H1 (cell line): ENCODE data around the gene ZBTB16. TPM values are rescaled to one million over a fixed set of nuclear protein-coding genes. Genes with fewer than 3 reads are reported as not detected.

ENCODE experiments used
- CTCF ChIA-PET: fragments of 300-600 bp; sonication (Branson Sonifier 250); formaldehyde crosslinking; loops from one replicate; lab custom pipeline; 2021; ENCODE audit not compliant: partially characterized antibody; lab: Charles Lee
- POLR2A ChIA-PET: fragments of 300-600 bp; sonication (Branson Sonifier 250); formaldehyde crosslinking; loops from one replicate; lab custom pipeline; 2021; ENCODE audit warnings: inconsistent platforms; ENCODE audit not compliant: partially characterized antibody; lab: Charles Lee
- DNase-seq, 2 experiments: peaks; one replicate each; pipeline versions ENCODE4 v3.0.0 to v3.0.0-alpha.2; 2010 to 2022; ENCODE audit warnings: low spot score in 2 of 2, low read depth in 1 of 2, mixed read lengths in 1 of 2
- FAIRE-seq: peaks from 2 replicates; lab custom pipeline; 2011; peaks lifted over from hg19 to GRCh38; lab: Jason Lieb, UNC
- H2AFZ ChIP-seq: 2 replicates; pipeline ENCODE4 v1.8.1; 2012; ENCODE audit warnings: low read length, inconsistent platforms
- H2AK5ac ChIP-seq: 2 replicates; pipeline ENCODE4 v1.6.1; 2013; ENCODE audit warnings: low read depth, low read length
- H2BK120ac ChIP-seq: replicated peaks from 2 replicates; pipeline ENCODE3; 2013; ENCODE audit warnings: low read depth, low read length, inconsistent platforms
- H2BK12ac ChIP-seq: 2 replicates; pipeline ENCODE4 v1.6.1; 2013; ENCODE audit warnings: low read depth, low read length
- H2BK15ac ChIP-seq: 2 replicates; pipeline ENCODE4 v1.6.1; 2013; ENCODE audit warnings: low read length
- H2BK20ac ChIP-seq: 2 replicates; pipeline ENCODE4 v1.6.1; 2013; ENCODE audit warnings: low read length
- H2BK5ac ChIP-seq: 2 replicates; pipeline ENCODE4 v1.6.1; 2013; ENCODE audit warnings: low read depth, low read length
- H3K14ac ChIP-seq: 2 replicates; pipeline ENCODE4 v1.6.1; 2013; ENCODE audit warnings: inconsistent platforms; ENCODE audit not compliant: insufficient read length
- H3K18ac ChIP-seq: 2 replicates; pipeline ENCODE4 v1.6.1; 2013; ENCODE audit warnings: low read length; ENCODE audit errors: extremely low read depth
- H3K23ac ChIP-seq: 2 replicates; pipeline ENCODE4 v1.6.1; 2013; ENCODE audit warnings: inconsistent platforms; ENCODE audit not compliant: insufficient read length
- H3K23me2 ChIP-seq: 2 replicates; pipeline ENCODE4 v1.6.1; 2013; ENCODE audit warnings: low read depth, low read length
- H3K27ac ChIP-seq: 2 replicates; pipeline ENCODE4 v1.6.1; 2011; ENCODE audit warnings: low read depth, low read length, inconsistent platforms
- H3K27me3 ChIP-seq, 4 experiments: replicated peaks in 1 of 4; 1 replicate in 1 of 4; 2 replicates in 3 of 4; pipeline versions ENCODE4 v1.6.1 to v1.8.1; 2011 to 2013; ENCODE audit warnings: low read length in 3 of 4, mild to moderate bottlenecking in 3 of 4, inconsistent platforms in 2 of 4, mixed read lengths in 2 of 4, moderate library complexity in 1 of 4; ENCODE audit not compliant: control insufficient read depth in 3 of 4, insufficient read depth in 3 of 4; ENCODE audit errors: extremely low read depth in 1 of 4
- H3K36me3 ChIP-seq, 4 experiments: 2 replicates each; pipeline versions ENCODE4 v1.6.1 to v1.8.1; 2011 to 2013; ENCODE audit warnings: mild to moderate bottlenecking in 4 of 4, low read length in 3 of 4, moderate library complexity in 2 of 4, control low read depth in 1 of 4, inconsistent platforms in 1 of 4; ENCODE audit not compliant: insufficient read depth in 4 of 4, control insufficient read depth in 2 of 4
- H3K4ac ChIP-seq: replicated peaks from 2 replicates; pipeline ENCODE3; 2013; ENCODE audit warnings: low read length, low read depth, mixed read lengths, inconsistent platforms; ENCODE audit not compliant: insufficient read length
- H3K4me1 ChIP-seq, 4 experiments: replicated peaks in 1 of 4; 1 replicate in 1 of 4; 2 replicates in 3 of 4; pipeline versions ENCODE4 v1.6.1 to v1.8.1; 2011 to 2013; ENCODE audit warnings: low read length in 3 of 4, inconsistent platforms in 2 of 4, mixed read lengths in 1 of 4; ENCODE audit not compliant: insufficient read depth in 4 of 4, control insufficient read depth in 3 of 4
- H3K4me2 ChIP-seq, 2 experiments: 2 replicates each; pipeline versions ENCODE4 v1.6.1 to v1.8.1; 2011 to 2013; ENCODE audit warnings: low read depth in 2 of 2, low read length in 2 of 2, control low read depth in 1 of 2, inconsistent platforms in 1 of 2, mild to moderate bottlenecking in 1 of 2; ENCODE audit not compliant: insufficient read depth in 1 of 2
- H3K4me3 ChIP-seq, 4 experiments: fragments of 200-600, 300-600 bp in 1 of 4; sonication (generic), shearing (Covaris generic), sonication (Bioruptor Twin) in 1 of 4; 2 replicates each; pipeline versions ENCODE4 v1.5.1 to v1.8.1; 2011 to 2016; ENCODE audit warnings: low read length in 4 of 4, low read depth in 3 of 4, control low read depth in 2 of 4, inconsistent platforms in 2 of 4, mild to moderate bottlenecking in 2 of 4, mixed read lengths in 1 of 4, moderate library complexity in 1 of 4; ENCODE audit not compliant: insufficient read depth in 2 of 4; ENCODE audit errors: extremely low read depth in 1 of 4
- H3K56ac ChIP-seq: replicated peaks from 2 replicates; pipeline ENCODE3; 2013; ENCODE audit warnings: low read depth, mild to moderate bottlenecking, mixed read lengths, low read length, inconsistent platforms; ENCODE audit not compliant: insufficient read length
- H3K79me1 ChIP-seq: 2 replicates; pipeline ENCODE4 v1.6.1; 2013; ENCODE audit warnings: low read depth, low read length, control low read depth
- H3K79me2 ChIP-seq, 2 experiments: 2 replicates each; pipeline versions ENCODE4 v1.6.1 to v1.8.1; 2012 to 2013; ENCODE audit warnings: low read length in 2 of 2, mild to moderate bottlenecking in 2 of 2, inconsistent platforms in 1 of 2; ENCODE audit not compliant: insufficient read depth in 2 of 2, control insufficient read depth in 1 of 2
- H3K9ac ChIP-seq, 4 experiments: replicated peaks in 1 of 4; 1 replicate in 1 of 4; 2 replicates in 3 of 4; pipeline versions ENCODE4 v1.6.1 to v1.8.1; 2011 to 2013; ENCODE audit warnings: low read depth in 3 of 4, low read length in 3 of 4, control low read depth in 2 of 4, mild to moderate bottlenecking in 2 of 4, moderate library complexity in 2 of 4, inconsistent platforms in 1 of 4; ENCODE audit errors: extremely low read depth in 1 of 4
- H3K9me3 ChIP-seq, 2 experiments: 2 replicates each; pipeline versions ENCODE4 v1.6.1 to v1.8.1; 2012 to 2013; ENCODE audit warnings: mild to moderate bottlenecking in 2 of 2, moderate library complexity in 2 of 2, control low read depth in 1 of 2, inconsistent platforms in 1 of 2, low read depth in 1 of 2, low read length in 1 of 2, mixed read lengths in 1 of 2; ENCODE audit not compliant: insufficient read depth in 2 of 2
- H4K20me1 ChIP-seq, 2 experiments: replicated peaks in 1 of 2; 2 replicates each; pipeline versions ENCODE3 to v1.8.1; 2011 to 2013; ENCODE audit warnings: inconsistent platforms in 2 of 2, low read length in 2 of 2, mild to moderate bottlenecking in 1 of 2; ENCODE audit not compliant: insufficient read depth in 2 of 2, control insufficient read depth in 1 of 2
- H4K5ac ChIP-seq: 2 replicates; pipeline ENCODE4 v1.6.1; 2013; ENCODE audit warnings: low read length, low read depth, mixed read lengths, inconsistent platforms; ENCODE audit not compliant: insufficient read length
- H4K8ac ChIP-seq: 2 replicates; pipeline ENCODE4 v1.8.0; 2013; ENCODE audit warnings: mild to moderate bottlenecking, moderate library complexity, low read length, inconsistent platforms; ENCODE audit not compliant: insufficient read depth; ENCODE audit errors: extremely low read depth
- H4K91ac ChIP-seq: replicated peaks from 2 replicates; pipeline ENCODE3; 2013; ENCODE audit warnings: low read length, mixed read lengths, inconsistent platforms; ENCODE audit not compliant: insufficient read length
- CTCF ChIP-seq, 3 experiments: IDR thresholded peaks; 1 replicate in 2 of 3; 2 replicates in 1 of 3; pipeline versions ENCODE4 v1.5.1 to v1.6.1; 2011; ENCODE audit warnings: low read length in 3 of 3, mild to moderate bottlenecking in 3 of 3, inconsistent platforms in 2 of 3, low read depth in 1 of 3, moderate library complexity in 1 of 3; ENCODE audit not compliant: insufficient read depth in 1 of 3; ENCODE audit errors: control extremely low read depth in 1 of 3
- EZH2 ChIP-seq: fragments of 200-600 bp; sonication (generic); IDR thresholded peaks from 2 replicates; pipeline ENCODE4 v1.7.1; 2012; ENCODE audit warnings: low read depth, mild to moderate bottlenecking, moderate library complexity, low read length, inconsistent platforms; ENCODE audit not compliant: severe bottlenecking
- HDAC6 ChIP-seq: IDR thresholded peaks from one replicate; pipeline ENCODE4 v1.7.1; 2012; ENCODE audit warnings: low read depth, mild to moderate bottlenecking, inconsistent platforms, low read length, moderate library complexity
- JUN ChIP-seq: IDR thresholded peaks from 2 replicates; pipeline ENCODE4 v1.6.1; 2011; ENCODE audit warnings: low read depth, mild to moderate bottlenecking, improper control_type of control experiment, low read length
- JUND ChIP-seq: IDR thresholded peaks from 2 replicates; pipeline ENCODE4 v1.6.1; 2011; ENCODE audit warnings: mild to moderate bottlenecking, improper control_type of control experiment, low read length
- KDM1A ChIP-seq: fragments of 200-600, 300-600 bp; sonication (generic); IDR thresholded peaks from 2 replicates; pipeline ENCODE4 v1.7.1; 2016; ENCODE audit warnings: mild to moderate bottlenecking, low read length, borderline replicate concordance
- KDM5A ChIP-seq: fragments of 200-600 bp; IDR thresholded peaks from 2 replicates; pipeline ENCODE4 v1.7.1; 2012; ENCODE audit warnings: mild to moderate bottlenecking, low read length, inconsistent platforms, mixed read lengths
- NRF1 ChIP-seq: IDR thresholded peaks from 2 replicates; pipeline ENCODE4 v1.6.1; 2011; ENCODE audit warnings: mild to moderate bottlenecking, low read depth, low read length, improper control_type of control experiment
- RNF2 ChIP-seq: fragments of 200-900, 300-1000 bp; sonication (generic); IDR thresholded peaks from 2 replicates; pipeline ENCODE4 v1.7.1; 2016; ENCODE audit warnings: borderline replicate concordance, low read depth, mild to moderate bottlenecking, antibody characterized with exemption, low read length; ENCODE audit not compliant: poor library complexity, severe bottlenecking; ENCODE audit errors: missing control alignments
- WGBS, 2 experiments: shearing (Covaris generic) in 1 of 2; methylation state at CpG; one replicate each; pipeline versions ENCODE4 v1.1.6 to v1.1.7; 2013 to 2015; ENCODE audit warnings: low lambda C conversion rate in 2 of 2, mixed read lengths in 2 of 2, inconsistent platforms in 1 of 2, low coverage in 1 of 2, missing lambda C conversion rate in 1 of 2; ENCODE audit not compliant: insufficient replicate concordance in 2 of 2, insufficient coverage in 1 of 2, insufficient read length in 1 of 2; ENCODE audit errors: extremely low coverage in 1 of 2, missing lambda C conversion rate in 1 of 2; 5-methylcytosine and 5-hydroxymethylcytosine counted together
- polyA plus RNA-seq, 7 experiments: library from polyadenylated mRNA; depleted of rRNA in 3 of 7; stranded (reverse) in 5 of 7; unstranded in 2 of 7; fragments of >200 nt in 5 of 7; fragments of 200-250 nt in 2 of 7; gene quantifications; 1 replicate in 5 of 7; 2 replicates in 1 of 7; 4 replicates in 1 of 7; pipeline versions ENCODE4 v1.2.1 to v1.2.3, GENCODE V29; 2011 to 2013; ENCODE audit warnings: missing spikeins in 2 of 7, mixed read lengths in 2 of 7
- total RNA-seq: library from RNA; stranded (reverse); fragmentation: NEBNext Ultra II Directional; extraction: Animal tissue kit (Norgen Biotek cat#: 25700); gene quantifications from 2 replicates; pipeline ENCODE4 v1.2.1, GENCODE V29; 2021
- TF ChIP-seq, protein P1 (sequence below): IDR thresholded peaks from 2 replicates; pipeline ENCODE4 v1.6.1; 2012; ENCODE audit warnings: inconsistent platforms

ZBTB16 gene
- total and polyA plus RNA-seq, 2 of the 8 experiments (the other 6 are each of a cell fraction or from before 2014, with no cell fraction given), result 0.12 to 0.61 TPM

GRCh38 chr11:114192841-114193389, 133.4 kb downstream of the ZBTB16 start:
- Histone ChIP-seq H3K79me2 (no peaks in the 10 kb centered on the region), H3K4me2 (no peak overlapping the region), H4K8ac (no peak overlapping the region), H2BK20ac (no peak overlapping the region), H4K20me1 (no peaks in the 10 kb centered on the region), H2AFZ (no peak overlapping the region), H3K4me1 (peaks cover 0 to 5% (median 0%) of the 10 kb centered on the region in 4 experiments; a peak in 2 of 7 replicates), H3K23me2 (no peaks in the 10 kb centered on the region), H2AK5ac (no peak overlapping the region), H2BK5ac (no peak overlapping the region), H3K79me1 (no peaks in the 10 kb centered on the region), H2BK12ac (0 out of 2 replicates have a peak overlapping the region, but pooled peaks have one; percentile 17), H3K9ac (no peak overlapping the region), H3K14ac (no peak overlapping the region), H2BK15ac (no peak overlapping the region; the same call in 1 of the 2 replicates), H3K18ac (no peak overlapping the region), H4K91ac (no peak overlapping the region), H3K56ac (no peak overlapping the region), H3K9me3 (0 out of 4 replicates have a peak, but pooled peaks cover 0 to 2% of the 10 kb centered on the region in 2 experiments), H3K36me3 (no peaks in the 10 kb centered on the region), H2BK120ac (no peak overlapping the region), H3K4ac (no peak overlapping the region), H3K27ac (no peak overlapping the region), H3K23ac (no peak overlapping the region), H3K27me3 (no peaks in the 10 kb centered on the region), H4K5ac (no peak overlapping the region), H3K4me3 (no peak overlapping the region)
- ChIA-PET CTCF (interaction anchor here (0.5 to 5.8 kb wide), 25 partner anchors 8 to 309 kb away, joined by 3 to 52 read pairs (median 3); no protein-coding TSS in a partner anchor), POLR2A (no interaction called here)
- DNase-seq (no peak), FAIRE-seq (no peak)
- WGBS, 2 experiments, result 76% methylated on average over 4 of the region's 4 CpGs; no CpG with 5 or more reads in 1 of the 2 experiments
- TF ChIP-seq EZH2 (no peak), JUND (no peak), CTCF (IDR thresholded peaks at IDR 0.05; ENCODE audit: control extremely low read depth in 1 of 3, insufficient read depth in 1 of 3, low read depth in 1 of 3, low read length in 3 of 3) (no peak), HDAC6 (no peak), NRF1 (no peak), KDM5A (no peak), RNF2 (no peak), JUN (no peak), KDM1A (no peak)
- TF ChIP-seq, protein P1, sequence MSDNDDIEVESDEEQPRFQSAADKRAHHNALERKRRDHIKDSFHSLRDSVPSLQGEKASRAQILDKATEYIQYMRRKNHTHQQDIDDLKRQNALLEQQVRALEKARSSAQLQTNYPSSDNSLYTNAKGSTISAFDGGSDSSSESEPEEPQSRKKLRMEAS, result no peak
